HuH-7 (cell line): ENCODE data around the gene KCTD21.
A peak's percentile ranks its signal among the peaks of the same experiment; 100 is the strongest.

Source experiments
- DNase-seq: peaks from one replicate; pipeline ENCODE4 v3.0.0; 2011; ENCODE audit warnings: low spot score

Gene KCTD21

GRCh38 chr11:78139422-78140391 lies 48.7 kb downstream of the KCTD21 start, which contains the start of gene ALG8:
ALG8 (minus strand) TSS chr11:78139626; CDS start chr11:78139588, 38 bp downstream.
- peak; percentile 93 for DNase-seq

GRCh38 chr11:78138694-78139421 lies 49.6 kb downstream of the KCTD21 start:
- no peak for DNase-seq

- DNase-seq: no peak
These were observed 50.1 kb downstream of the KCTD21 start for GRCh38 chr11:78138291-78138690.

- DNase-seq: no peak
These were observed 56.0 kb downstream of the KCTD21 start for GRCh38 chr11:78132475-78132874.

GRCh38 chr11:78131956-78132355 lies 56.5 kb downstream of the KCTD21 start:
- no peak for DNase-seq

- no peak for DNase-seq
These were observed 61.0 kb downstream of the KCTD21 start for GRCh38 chr11:78127403-78127802.
